Measurements from ENCODE around the gene TAF1B.

TAF1B gene

GRCh38 chr2:9982248-9982647, 139.0 kb downstream of the TAF1B start:
- peaks cover 14% of the 10 kb centered on the region for H3K27me3 Mint-ChIP-seq

GRCh38 chr2:9982891-9983290, 139.6 kb downstream of the TAF1B start:
- ATAC-seq: no peak
- peaks cover 4% of the 10 kb centered on the region for H3K9me3 Mint-ChIP-seq
- peaks cover 8% of the 10 kb centered on the region for H3K27me3 Mint-ChIP-seq
- H3K36me3 Mint-ChIP-seq: no peaks in the 10 kb centered on the region
- no peak overlapping the region for H3K4me3 Mint-ChIP-seq
- H3K27ac Mint-ChIP-seq: no peak overlapping the region
- H3K4me1 Mint-ChIP-seq: peaks cover 8% of the 10 kb centered on the region

More at GRCh38 chr2:9982248-9982647, 139.0 kb downstream of the TAF1B start:
- peaks cover 8% of the 10 kb centered on the region for H3K4me1 Mint-ChIP-seq
- no peak overlapping the region for H3K4me3 Mint-ChIP-seq
- no peak for ATAC-seq
- no peaks in the 10 kb centered on the region for H3K36me3 Mint-ChIP-seq
- H3K9me3 Mint-ChIP-seq: peaks cover 7% of the 10 kb centered on the region
- no peak overlapping the region for H3K27ac Mint-ChIP-seq

- Mint-ChIP-seq H3K4me1 (peaks cover 8% of the 10 kb centered on the region), H3K9me3 (no peaks in the 10 kb centered on the region), H3K27ac (no peak overlapping the region), H3K27me3 (peaks cover under 1% of the 10 kb centered on the region), H3K4me3 (no peak overlapping the region), H3K36me3 (no peaks in the 10 kb centered on the region)
- no peak for ATAC-seq
Measured at GRCh38 chr2:9983401-9984216, 140.3 kb downstream of the TAF1B start.
